Activated CD4-positive, CD25-positive, alpha-beta regulatory T cell treated with anti-CD3 and anti-CD28 coated beads, Interleukin-2, amount 50 U/mL, for 72 hours (primary cell): ENCODE measurements around the gene ZNF786.

ENCODE experiments used
- DNase-seq: peaks from one replicate; pipeline ENCODE4 v3.0.0; 2021

The ZNF786 gene

GRCh38 chr7:149028346-149029109 is 62.0 kb downstream of the ZNF786 start, which contains the start of gene PDIA4:
PDIA4 (minus strand) TSS chr7:149028505; CDS start chr7:149028408, 97 bp downstream.
- peak; percentile 100 for DNase-seq

- DNase-seq = no peak
Observed at GRCh38 chr7:149027611-149028345, 62.7 kb downstream of the ZNF786 start.

- DNase-seq = no peak
Observed at GRCh38 chr7:149027055-149027454, 63.5 kb downstream of the ZNF786 start.

DNA sequence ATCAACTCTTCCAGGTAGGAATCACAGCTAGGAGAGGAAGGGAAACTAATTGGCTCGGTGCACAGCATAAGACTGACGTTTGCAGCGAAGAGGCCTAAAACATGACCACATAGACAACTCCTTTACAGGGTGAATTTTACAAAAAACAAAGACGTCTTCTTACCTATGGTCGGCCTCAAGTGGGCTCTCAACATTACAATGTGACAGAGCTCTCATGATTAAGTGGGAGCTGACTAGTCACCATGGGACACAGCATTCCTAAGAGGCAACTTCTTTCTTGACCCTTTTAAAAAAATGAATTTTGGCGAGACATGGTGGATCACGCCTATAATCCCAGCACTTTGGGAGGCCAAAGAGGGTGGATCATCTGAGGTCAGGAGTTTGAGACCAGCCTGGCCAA is 66.9 kb downstream of the ZNF786 start:
- DNase-seq = no peak

DNA sequence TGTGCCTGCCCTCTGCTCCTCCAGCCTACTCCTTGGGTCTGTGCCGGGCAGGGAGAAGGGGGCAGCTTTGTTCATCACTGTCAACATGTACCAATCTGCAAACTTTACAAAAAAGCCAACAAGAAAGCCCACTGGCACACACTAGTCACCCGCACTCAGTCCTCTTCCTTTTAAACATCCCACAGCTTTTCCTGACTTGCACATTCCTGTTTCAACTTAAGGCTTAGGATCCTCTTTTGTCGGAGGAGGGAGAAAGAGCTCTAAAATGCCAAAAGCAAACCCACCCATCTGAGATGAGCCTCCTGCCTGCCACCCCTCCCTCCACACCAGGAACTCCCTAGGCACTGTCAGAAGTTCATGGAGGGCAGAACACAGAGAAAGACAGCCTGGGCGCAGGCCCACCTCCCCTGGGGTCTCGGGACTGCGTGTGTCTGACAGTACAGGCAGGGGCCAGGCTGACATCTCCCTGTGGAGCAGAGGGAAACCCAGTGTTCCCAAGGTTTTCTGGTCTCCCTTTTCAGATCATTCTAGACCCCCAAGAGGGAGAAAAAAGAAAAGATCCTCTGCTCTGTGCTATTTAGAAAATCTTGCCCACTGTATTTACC is 67.7 kb downstream of the ZNF786 start:
- DNase-seq = no peak

- DNase-seq = no peak
Observed at GRCh38 chr7:149021725-149022062, 68.8 kb downstream of the ZNF786 start.

DNA sequence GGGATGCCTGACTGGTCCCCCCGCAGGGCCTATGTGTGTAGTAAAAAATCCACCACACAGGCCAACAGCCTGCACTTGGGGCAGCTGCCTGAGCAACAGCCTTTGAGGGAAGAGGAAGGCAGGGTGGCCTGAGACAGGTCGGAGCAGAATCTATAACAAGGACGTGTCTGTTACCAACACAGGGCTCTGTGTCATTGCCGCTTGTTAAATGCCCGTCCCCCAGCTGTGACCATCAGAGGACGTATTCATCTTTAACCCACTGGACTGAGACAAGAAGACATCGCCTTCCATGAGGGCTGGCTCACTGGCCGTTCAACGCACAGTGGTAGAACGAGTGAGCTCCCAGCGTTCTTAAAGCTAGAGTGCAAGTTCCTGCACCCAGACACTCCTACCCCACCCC is 70.0 kb downstream of the ZNF786 start:
- DNase-seq = no peak
